ENCODE results near the gene MBNL2.

MBNL2 gene

GRCh38 chr13:97267418-97268059 is 45.4 kb downstream of the MBNL2 start:
- Histone ChIP-seq H3K27me3 (ENCODE audit: control insufficient read depth, insufficient read depth, low read length) (no peaks in the 10 kb centered on the region), H3K9me3 (replicated peaks; ENCODE audit: low read length) (no peaks in the 10 kb centered on the region), H3K4me2 (ENCODE audit: low read length) (no peak overlapping the region), H3K4me1 (ENCODE audit: control insufficient read depth, insufficient read depth, low read length) (peaks cover 23% of the 10 kb centered on the region), H3K4me3 (ENCODE audit: low read length) (no peak overlapping the region), H3K36me3 (ENCODE audit: insufficient read depth, low read length) (no peaks in the 10 kb centered on the region), H3K9ac (ENCODE audit: low read depth, low read length) (no peak overlapping the region)

- Histone ChIP-seq H3K4me3 (ENCODE audit: low read length) (no peak overlapping the region), H3K36me3 (ENCODE audit: insufficient read depth, low read length) (no peaks in the 10 kb centered on the region), H3K4me1 (ENCODE audit: control insufficient read depth, insufficient read depth, low read length) (peaks cover 32% of the 10 kb centered on the region), H3K4me2 (ENCODE audit: low read length) (no peak overlapping the region), H3K27me3 (ENCODE audit: control insufficient read depth, insufficient read depth, low read length) (no peaks in the 10 kb centered on the region), H3K9ac (ENCODE audit: low read depth, low read length) (no peak overlapping the region), H3K9me3 (replicated peaks; ENCODE audit: low read length) (no peaks in the 10 kb centered on the region)
These were observed 46.6 kb downstream of the MBNL2 start for GRCh38 chr13:97268772-97269171.

GRCh38 chr13:97269603-97270002 is 47.5 kb downstream of the MBNL2 start:
- Histone ChIP-seq H3K4me1 (ENCODE audit: control insufficient read depth, insufficient read depth, low read length) (peaks cover 40% of the 10 kb centered on the region), H3K9ac (ENCODE audit: low read depth, low read length) (no peak overlapping the region), H3K4me2 (ENCODE audit: low read length) (no peak overlapping the region), H3K9me3 (replicated peaks; ENCODE audit: low read length) (no peaks in the 10 kb centered on the region), H3K4me3 (ENCODE audit: low read length) (no peak overlapping the region), H3K27me3 (ENCODE audit: control insufficient read depth, insufficient read depth, low read length) (no peaks in the 10 kb centered on the region), H3K36me3 (ENCODE audit: insufficient read depth, low read length) (no peaks in the 10 kb centered on the region)

GRCh38 chr13:97272526-97272925 is 50.4 kb downstream of the MBNL2 start:
- H3K4me3 ChIP-seq (ENCODE audit: low read length), result no peak overlapping the region
- H3K4me1 ChIP-seq (ENCODE audit: control insufficient read depth, insufficient read depth, low read length), result peaks cover 51% of the 10 kb centered on the region
- H3K36me3 ChIP-seq (ENCODE audit: insufficient read depth, low read length), result no peaks in the 10 kb centered on the region

GRCh38 chr13:97273341-97273831 is 51.3 kb downstream of the MBNL2 start:
- no peaks in the 10 kb centered on the region for H3K27me3 ChIP-seq (ENCODE audit: control insufficient read depth, insufficient read depth, low read length)
- H3K4me1 ChIP-seq (ENCODE audit: control insufficient read depth, insufficient read depth, low read length), result peaks cover 53% of the 10 kb centered on the region
- no peaks in the 10 kb centered on the region for H3K36me3 ChIP-seq (ENCODE audit: insufficient read depth, low read length)
- H3K9ac ChIP-seq (ENCODE audit: low read depth, low read length), result no peak overlapping the region
- no peak overlapping the region for H3K4me2 ChIP-seq (ENCODE audit: low read length)
- no peaks in the 10 kb centered on the region for H3K9me3 ChIP-seq (replicated peaks; ENCODE audit: low read length)
- no peak overlapping the region for H3K4me3 ChIP-seq (ENCODE audit: low read length)

More at GRCh38 chr13:97272526-97272925, 50.4 kb downstream of the MBNL2 start:
- H3K27me3 ChIP-seq (ENCODE audit: control insufficient read depth, insufficient read depth, low read length), result no peaks in the 10 kb centered on the region
- no peaks in the 10 kb centered on the region for H3K9me3 ChIP-seq (replicated peaks; ENCODE audit: low read length)
- H3K4me2 ChIP-seq (ENCODE audit: low read length), result no peak overlapping the region
- H3K9ac ChIP-seq (ENCODE audit: low read depth, low read length), result no peak overlapping the region

- Histone ChIP-seq H3K9ac (ENCODE audit: low read depth, low read length) (peak overlapping the region; percentile 32), H3K4me1 (ENCODE audit: control insufficient read depth, insufficient read depth, low read length) (peaks cover 62% of the 10 kb centered on the region), H3K9me3 (replicated peaks; ENCODE audit: low read length) (no peaks in the 10 kb centered on the region), H3K27me3 (ENCODE audit: control insufficient read depth, insufficient read depth, low read length) (no peaks in the 10 kb centered on the region), H3K4me2 (ENCODE audit: low read length) (peak overlapping the region; percentile 56), H3K4me3 (ENCODE audit: low read length) (peak overlapping the region; percentile 3), H3K36me3 (ENCODE audit: insufficient read depth, low read length) (no peaks in the 10 kb centered on the region)
These were observed 52.9 kb downstream of the MBNL2 start for GRCh38 chr13:97274829-97275649.

GRCh38 chr13:97275776-97276501 is 53.8 kb downstream of the MBNL2 start:
- no peaks in the 10 kb centered on the region for H3K9me3 ChIP-seq (replicated peaks; ENCODE audit: low read length)
- H3K9ac ChIP-seq (ENCODE audit: low read depth, low read length), result no peak overlapping the region
- peaks cover 70% of the 10 kb centered on the region for H3K4me1 ChIP-seq (ENCODE audit: control insufficient read depth, insufficient read depth, low read length)
- H3K4me2 ChIP-seq (ENCODE audit: low read length), result peak overlapping the region; percentile 18
- no peaks in the 10 kb centered on the region for H3K27me3 ChIP-seq (ENCODE audit: control insufficient read depth, insufficient read depth, low read length)
- H3K4me3 ChIP-seq (ENCODE audit: low read length), result no peak overlapping the region
- no peaks in the 10 kb centered on the region for H3K36me3 ChIP-seq (ENCODE audit: insufficient read depth, low read length)

GRCh38 chr13:97276862-97277269 is 54.7 kb downstream of the MBNL2 start:
- Histone ChIP-seq H3K9me3 (replicated peaks; ENCODE audit: low read length) (no peaks in the 10 kb centered on the region), H3K36me3 (ENCODE audit: insufficient read depth, low read length) (no peaks in the 10 kb centered on the region), H3K4me2 (ENCODE audit: low read length) (no peak overlapping the region), H3K4me1 (ENCODE audit: control insufficient read depth, insufficient read depth, low read length) (peaks cover 70% of the 10 kb centered on the region), H3K27me3 (ENCODE audit: control insufficient read depth, insufficient read depth, low read length) (no peaks in the 10 kb centered on the region), H3K9ac (ENCODE audit: low read depth, low read length) (no peak overlapping the region), H3K4me3 (ENCODE audit: low read length) (no peak overlapping the region)

- H3K9me3 ChIP-seq (replicated peaks; ENCODE audit: low read length), result no peaks in the 10 kb centered on the region
- H3K4me1 ChIP-seq (ENCODE audit: control insufficient read depth, insufficient read depth, low read length), result peaks cover 67% of the 10 kb centered on the region
- H3K9ac ChIP-seq (ENCODE audit: low read depth, low read length), result no peak overlapping the region
- no peak overlapping the region for H3K4me2 ChIP-seq (ENCODE audit: low read length)
- no peak overlapping the region for H3K4me3 ChIP-seq (ENCODE audit: low read length)
- H3K27me3 ChIP-seq (ENCODE audit: control insufficient read depth, insufficient read depth, low read length), result no peaks in the 10 kb centered on the region
- no peaks in the 10 kb centered on the region for H3K36me3 ChIP-seq (ENCODE audit: insufficient read depth, low read length)
These were observed 56.6 kb downstream of the MBNL2 start for GRCh38 chr13:97278435-97279411.

- no peak overlapping the region for H3K9ac ChIP-seq (ENCODE audit: low read depth, low read length)
- H3K4me1 ChIP-seq (ENCODE audit: control insufficient read depth, insufficient read depth, low read length), result peaks cover 58% of the 10 kb centered on the region
These were observed 57.8 kb downstream of the MBNL2 start for GRCh38 chr13:97279913-97280312.

More at GRCh38 chr13:97279913-97280312, 57.8 kb downstream of the MBNL2 start:
- Histone ChIP-seq H3K9me3 (replicated peaks; ENCODE audit: low read length) (no peaks in the 10 kb centered on the region), H3K27me3 (ENCODE audit: control insufficient read depth, insufficient read depth, low read length) (no peaks in the 10 kb centered on the region), H3K4me3 (ENCODE audit: low read length) (no peak overlapping the region), H3K36me3 (ENCODE audit: insufficient read depth, low read length) (no peaks in the 10 kb centered on the region), H3K4me2 (ENCODE audit: low read length) (peak overlapping the region; percentile 12)

Measured in skeletal muscle satellite cell (primary cell).